SU-DHL-6 (cell line): ENCODE measurements around the gene TBC1D22A.

Source experiments
- H2AFZ ChIP-seq: fragments of 200-600 bp; sonication (generic); 2 replicates; pipeline ENCODE4 v1.6.1; 2014; ENCODE audit warnings: low read depth, mild to moderate bottlenecking, moderate library complexity, mixed read lengths, antibody characterized with exemption, low read length; ENCODE audit not compliant: severe bottlenecking
- H3F3A ChIP-seq: fragments of 200-600 bp; shearing (Covaris generic); 2 replicates; pipeline ENCODE4 v1.6.0; 2016; ENCODE audit warnings: antibody characterized with exemption, mild to moderate bottlenecking; ENCODE audit not compliant: insufficient read depth
- H3K27ac ChIP-seq: fragments of 200-600 bp; sonication (generic); 2 replicates; pipeline ENCODE4 v1.5.1; 2016; ENCODE audit warnings: low read depth, mild to moderate bottlenecking, low read length, moderate library complexity, mixed read lengths
- H3K27me3 ChIP-seq: fragments of 200-600 bp; sonication (generic), shearing (Covaris generic); 2 replicates; pipeline ENCODE4 v1.6.0; 2014; ENCODE audit warnings: mild to moderate bottlenecking, low read length
- H3K36me3 ChIP-seq: fragments of 200-600 bp; sonication (generic); 2 replicates; pipeline ENCODE4 v1.6.1; 2014; ENCODE audit warnings: mild to moderate bottlenecking, low read length, mixed read lengths
- H3K4me2 ChIP-seq: fragments of 300-600, 200-600 bp; shearing (Covaris generic), sonication (generic); 2 replicates; pipeline ENCODE4 v1.6.0; 2014; ENCODE audit warnings: low read length, low read depth, mild to moderate bottlenecking; ENCODE audit not compliant: poor library complexity, severe bottlenecking
- H3K4me3 ChIP-seq: fragments of 200-600 bp; sonication (generic); 2 replicates; pipeline ENCODE4 v1.5.1; 2014; ENCODE audit warnings: antibody characterized with exemption, low read length, mild to moderate bottlenecking, mixed read lengths; ENCODE audit not compliant: insufficient read depth, poor library complexity, severe bottlenecking
- H3K79me2 ChIP-seq: fragments of 200-600 bp; sonication (generic); 2 replicates; pipeline ENCODE4 v1.6.1; 2014; ENCODE audit warnings: mild to moderate bottlenecking, low read length, moderate library complexity; ENCODE audit not compliant: insufficient read depth
- H3K9ac ChIP-seq: fragments of 200-600 bp; sonication (generic); 2 replicates; pipeline ENCODE4 v1.7.0; 2014; ENCODE audit warnings: mild to moderate bottlenecking, low read length
- H3K9me2 ChIP-seq: fragments of 200-600 bp; sonication (generic); replicated peaks from 2 replicates; pipeline ENCODE4 v1.6.1; 2014; ENCODE audit warnings: low read length; ENCODE audit not compliant: insufficient read depth
- H3K9me3 ChIP-seq: fragments of 200-600 bp; sonication (generic); 2 replicates; pipeline ENCODE4 v1.6.1; 2014; ENCODE audit warnings: low read length, mixed read lengths; ENCODE audit not compliant: insufficient read depth
- H4K20me1 ChIP-seq: fragments of 200-600 bp; sonication (generic); 2 replicates; pipeline ENCODE4 v1.6.1; 2014; ENCODE audit warnings: low read depth, mild to moderate bottlenecking, antibody characterized with exemption, low read length, moderate library complexity, mixed read lengths
- EZH2phosphoT487 ChIP-seq: fragments of 200-600 bp; sonication (generic), shearing (Covaris generic); conservative IDR thresholded peaks from 2 replicates; pipeline ENCODE4 v1.6.1; 2018; ENCODE audit warnings: mild to moderate bottlenecking, antibody characterized with exemption, low read length, moderate library complexity, mixed read lengths
- TF ChIP-seq, protein P1 (sequence below): fragments of 200-600 bp; sonication (generic); IDR thresholded peaks from one replicate; pipeline ENCODE4 v1.5.1; 2017; ENCODE audit warnings: antibody characterized with exemption, mild to moderate bottlenecking, low read length, moderate library complexity; ENCODE audit not compliant: insufficient read depth, poor library complexity, severe bottlenecking

The TBC1D22A gene

DNA sequence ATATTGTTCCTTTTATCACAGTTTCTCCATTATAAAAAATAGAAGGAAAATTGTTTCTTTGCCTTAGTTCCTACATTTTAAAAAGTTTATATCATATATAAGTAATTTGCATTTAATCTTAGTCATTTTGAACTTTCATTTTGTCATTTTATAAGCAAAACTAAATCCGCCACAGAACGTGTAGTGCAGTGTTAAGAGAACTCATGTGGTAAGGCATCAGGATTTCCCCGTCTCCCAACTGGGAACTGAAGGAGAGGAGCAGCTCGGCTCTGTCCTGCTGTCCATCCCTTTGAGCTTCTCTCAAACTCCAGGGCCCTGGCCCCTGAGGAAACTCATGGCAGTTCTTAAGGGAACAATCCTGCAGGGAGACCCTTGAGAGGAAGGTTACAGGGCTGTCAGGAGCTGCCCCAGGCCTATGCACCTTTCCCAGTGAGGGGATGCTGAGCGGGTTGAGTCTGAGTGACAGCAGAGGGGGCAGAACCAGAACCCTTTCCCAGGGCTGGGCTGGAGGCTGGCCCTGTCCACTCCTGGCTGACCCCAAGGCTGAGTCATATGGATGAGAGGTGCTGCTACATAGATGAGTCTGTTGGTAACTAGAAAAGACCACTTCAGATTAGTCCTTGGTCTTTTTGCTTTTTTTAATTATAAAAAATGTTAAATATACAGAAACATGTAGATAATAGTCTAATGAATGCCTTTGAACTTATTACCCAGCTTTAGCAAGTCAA lies 333.1 kb downstream of the TBC1D22A start:
- H3K27ac ChIP-seq: no peak overlapping the region
- no peak overlapping the region for H3K4me3 ChIP-seq
- H3K9me3 ChIP-seq: no peaks in the 10 kb centered on the region
- no peaks in the 10 kb centered on the region for H3F3A ChIP-seq
- no peaks in the 10 kb centered on the region for H3K27me3 ChIP-seq
- no peaks in the 10 kb centered on the region for H3K9me2 ChIP-seq
- TF ChIP-seq EZH2phosphoT487: no peak
- TF ChIP-seq, protein P1, sequence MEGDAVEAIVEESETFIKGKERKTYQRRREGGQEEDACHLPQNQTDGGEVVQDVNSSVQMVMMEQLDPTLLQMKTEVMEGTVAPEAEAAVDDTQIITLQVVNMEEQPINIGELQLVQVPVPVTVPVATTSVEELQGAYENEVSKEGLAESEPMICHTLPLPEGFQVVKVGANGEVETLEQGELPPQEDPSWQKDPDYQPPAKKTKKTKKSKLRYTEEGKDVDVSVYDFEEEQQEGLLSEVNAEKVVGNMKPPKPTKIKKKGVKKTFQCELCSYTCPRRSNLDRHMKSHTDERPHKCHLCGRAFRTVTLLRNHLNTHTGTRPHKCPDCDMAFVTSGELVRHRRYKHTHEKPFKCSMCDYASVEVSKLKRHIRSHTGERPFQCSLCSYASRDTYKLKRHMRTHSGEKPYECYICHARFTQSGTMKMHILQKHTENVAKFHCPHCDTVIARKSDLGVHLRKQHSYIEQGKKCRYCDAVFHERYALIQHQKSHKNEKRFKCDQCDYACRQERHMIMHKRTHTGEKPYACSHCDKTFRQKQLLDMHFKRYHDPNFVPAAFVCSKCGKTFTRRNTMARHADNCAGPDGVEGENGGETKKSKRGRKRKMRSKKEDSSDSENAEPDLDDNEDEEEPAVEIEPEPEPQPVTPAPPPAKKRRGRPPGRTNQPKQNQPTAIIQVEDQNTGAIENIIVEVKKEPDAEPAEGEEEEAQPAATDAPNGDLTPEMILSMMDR: no peak
- H4K20me1 ChIP-seq: no peaks in the 10 kb centered on the region
- no peak overlapping the region for H3K4me2 ChIP-seq
- H3K9ac ChIP-seq: no peak overlapping the region
- no peak overlapping the region for H2AFZ ChIP-seq
- no peaks in the 10 kb centered on the region for H3K79me2 ChIP-seq
- H3K36me3 ChIP-seq: no peaks in the 10 kb centered on the region

DNA sequence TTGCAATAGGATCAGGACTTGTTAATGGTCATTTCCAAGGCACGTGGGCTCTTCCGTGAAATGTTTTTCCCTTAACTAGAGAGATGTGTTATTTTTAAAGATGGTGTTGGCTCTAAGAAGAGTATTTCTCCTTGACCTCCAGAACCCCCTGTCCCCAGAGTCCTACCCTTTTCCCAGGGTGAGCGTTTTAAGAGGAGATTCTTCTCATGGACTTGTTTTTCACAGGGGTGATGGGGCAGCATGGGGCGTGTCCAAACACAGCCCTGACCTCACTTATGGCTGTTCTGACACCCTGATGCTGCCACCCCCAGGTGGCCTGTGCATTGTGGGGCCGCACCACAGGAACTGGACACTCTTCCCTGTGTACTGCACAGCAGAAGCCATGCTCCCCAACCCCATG lies 335.7 kb downstream of the TBC1D22A start:
- Histone ChIP-seq H3K9me3 (no peaks in the 10 kb centered on the region), H3K4me2 (no peak overlapping the region), H3K36me3 (no peaks in the 10 kb centered on the region), H2AFZ (no peak overlapping the region), H4K20me1 (no peaks in the 10 kb centered on the region), H3K4me3 (no peak overlapping the region), H3K9ac (no peak overlapping the region), H3K27me3 (no peaks in the 10 kb centered on the region), H3K79me2 (no peaks in the 10 kb centered on the region), H3F3A (no peaks in the 10 kb centered on the region), H3K9me2 (no peaks in the 10 kb centered on the region), H3K27ac (no peak overlapping the region)
- TF ChIP-seq, protein P1: no peak
- TF ChIP-seq EZH2phosphoT487: no peak

DNA sequence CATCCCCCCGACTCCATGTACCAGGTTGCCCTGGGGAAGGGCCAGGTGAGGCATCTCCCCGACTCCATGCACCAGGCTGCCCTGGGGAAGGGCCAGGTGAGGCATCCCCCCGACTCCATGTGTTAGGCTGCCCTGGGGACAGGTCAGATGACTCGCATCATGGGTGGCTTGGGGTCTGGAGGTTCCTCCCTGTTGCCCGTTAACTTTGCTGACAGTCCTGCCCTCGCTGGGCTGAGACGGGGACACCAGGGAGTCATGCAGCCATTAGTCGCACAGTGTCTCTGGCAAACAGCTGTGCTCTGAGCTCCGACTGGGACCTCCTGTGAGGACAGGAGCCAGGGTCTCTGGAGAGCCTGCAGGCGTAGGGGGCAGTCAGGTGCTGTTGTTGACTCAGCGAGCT lies 336.1 kb downstream of the TBC1D22A start:
- no peaks in the 10 kb centered on the region for H3F3A ChIP-seq
- H3K36me3 ChIP-seq: no peaks in the 10 kb centered on the region
- no peaks in the 10 kb centered on the region for H3K27me3 ChIP-seq
- no peaks in the 10 kb centered on the region for H3K9me2 ChIP-seq
- H3K4me2 ChIP-seq: no peak overlapping the region
- H3K27ac ChIP-seq: no peak overlapping the region
- H4K20me1 ChIP-seq: no peaks in the 10 kb centered on the region
- H3K79me2 ChIP-seq: no peaks in the 10 kb centered on the region
- H3K9ac ChIP-seq: no peak overlapping the region
- TF ChIP-seq, protein P1: no peak
- no peak for TF ChIP-seq EZH2phosphoT487
- no peak overlapping the region for H2AFZ ChIP-seq
- no peak overlapping the region for H3K4me3 ChIP-seq
- no peaks in the 10 kb centered on the region for H3K9me3 ChIP-seq
